WTC11 (cell line): ENCODE results near the gene RNASEH1. TPM values are rescaled to one million over a fixed set of nuclear protein-coding genes. Genes with fewer than 3 reads are reported as not detected.

ENCODE experiments used
- ATAC-seq: fragments of 200-7000 bp; cut with Tn5 transposase; 2 replicates; pipeline ENCODE4 v1.10.0; 2021; ENCODE audit warnings: mild to moderate bottlenecking, moderate library complexity
- CTCF ChIA-PET: fragments of 300-600 bp; sonication (Branson Sonifier 250); formaldehyde crosslinking; loops from one replicate; lab custom pipeline; 2021; ENCODE audit warnings: antibody characterized with exemption; lab: Charles Lee
- POLR2A ChIA-PET: fragments of 350-600 bp; sonication (Branson Sonifier 250); formaldehyde crosslinking; loops from one replicate; lab custom pipeline; 2021; ENCODE audit warnings: antibody characterized with exemption; lab: Charles Lee
- DNase-seq: peaks from one replicate; pipeline ENCODE4 v3.0.0; 2021; ENCODE audit warnings: low spot score
- H3K27ac Mint-ChIP-seq: 2 replicates; pipeline ENCODE4 v1.8.0; 2021; ENCODE audit warnings: mixed read lengths
- H3K27me3 Mint-ChIP-seq: 2 replicates; pipeline ENCODE4 v1.8.0; 2021; ENCODE audit warnings: low read depth, mild to moderate bottlenecking, moderate library complexity, mixed read lengths
- H3K36me3 Mint-ChIP-seq: 2 replicates; pipeline ENCODE4 v1.8.0; 2021; ENCODE audit warnings: mixed read lengths
- H3K4me1 Mint-ChIP-seq: 2 replicates; pipeline ENCODE4 v1.8.0; 2022; ENCODE audit warnings: mixed read lengths
- H3K4me3 Mint-ChIP-seq: 2 replicates; pipeline ENCODE4 v1.8.0; 2021; ENCODE audit warnings: mild to moderate bottlenecking, moderate library complexity, mixed read lengths
- H3K9me3 Mint-ChIP-seq: 2 replicates; pipeline ENCODE4 v1.8.0; 2021; ENCODE audit warnings: mixed read lengths
- ATF1 ChIP-seq: sonication (generic); formaldehyde crosslinking; IDR thresholded peaks from 2 replicates; pipeline ENCODE4 v1.8.1; 2023; ENCODE audit warnings: mild to moderate bottlenecking, moderate library complexity, missing genetic modification reagents
- ATF2 ChIP-seq: sonication (generic); formaldehyde crosslinking; IDR thresholded peaks from 2 replicates; pipeline ENCODE4 v1.8.1; 2022; ENCODE audit warnings: low read depth, missing genetic modification reagents, borderline replicate concordance
- CTCF ChIP-seq: fragments of 200-600 bp; IDR thresholded peaks from 2 replicates; pipeline ENCODE4 v1.8.0; 2022; ENCODE audit warnings: antibody characterized with exemption
- ELF4 ChIP-seq: sonication (generic); formaldehyde crosslinking; IDR thresholded peaks from 2 replicates; pipeline ENCODE4 v1.8.1; 2022; ENCODE audit warnings: low read depth, mild to moderate bottlenecking, moderate library complexity, missing genetic modification reagents
- EMX1 ChIP-seq: fragments of 250-450 bp; sonication (Bioruptor Pico); IDR thresholded peaks from 2 replicates; pipeline ENCODE4 v1.8.0; 2021; ENCODE audit warnings: mild to moderate bottlenecking
- ESRRA ChIP-seq: sonication (generic); formaldehyde crosslinking; IDR thresholded peaks from 2 replicates; pipeline ENCODE4 v1.8.1; 2022; ENCODE audit warnings: mild to moderate bottlenecking, missing genetic modification reagents, borderline replicate concordance
- GRHL2 ChIP-seq: fragments of 250-450 bp; sonication (Bioruptor Pico); IDR thresholded peaks from 2 replicates; pipeline ENCODE4 v1.8.0; 2022; ENCODE audit warnings: mild to moderate bottlenecking, moderate library complexity; ENCODE audit not compliant: insufficient replicate concordance, severe bottlenecking
- MXD4 ChIP-seq: fragments of 250-450 bp; sonication (Bioruptor Pico); IDR thresholded peaks from 2 replicates; pipeline ENCODE4 v1.8.0; 2021; ENCODE audit warnings: mild to moderate bottlenecking, moderate library complexity, borderline replicate concordance
- MYBL2 ChIP-seq: sonication (generic); formaldehyde crosslinking; IDR thresholded peaks from 2 replicates; pipeline ENCODE4 v1.8.1; 2023; ENCODE audit warnings: mild to moderate bottlenecking, moderate library complexity, missing genetic modification reagents
- NFATC4 ChIP-seq: fragments of 250-450 bp; sonication (Bioruptor Pico); IDR thresholded peaks from 2 replicates; pipeline ENCODE4 v1.9.0; 2021; ENCODE audit warnings: mild to moderate bottlenecking
- NFYB ChIP-seq: sonication (generic); formaldehyde crosslinking; conservative IDR thresholded peaks from 2 replicates; pipeline ENCODE4 v1.8.0; 2022; ENCODE audit warnings: low read depth, missing genetic modification reagents
- NR1H2 ChIP-seq: sonication (generic); formaldehyde crosslinking; IDR thresholded peaks from 2 replicates; pipeline ENCODE4 v1.9.0; 2021; ENCODE audit warnings: mild to moderate bottlenecking, moderate library complexity, missing genetic modification reagents
- RORB ChIP-seq: fragments of 250-450 bp; sonication (Bioruptor Pico); IDR thresholded peaks from 2 replicates; pipeline ENCODE4 v1.9.0; 2021; ENCODE audit warnings: mild to moderate bottlenecking
- SOX15 ChIP-seq: fragments of 250-450 bp; sonication (Bioruptor Pico); IDR thresholded peaks from 2 replicates; pipeline ENCODE4 v1.9.0; 2021; ENCODE audit warnings: mild to moderate bottlenecking
- TEAD1 ChIP-seq: sonication (generic); formaldehyde crosslinking; IDR thresholded peaks from 2 replicates; pipeline ENCODE4 v1.8.0; 2022; ENCODE audit warnings: mild to moderate bottlenecking, missing genetic modification reagents
- TP53 ChIP-seq: sonication (generic); formaldehyde crosslinking; IDR thresholded peaks from 2 replicates; pipeline ENCODE4 v1.8.1; 2023; ENCODE audit warnings: mild to moderate bottlenecking, missing genetic modification reagents
- ZMAT4 ChIP-seq: fragments of 250-450 bp; sonication (Bioruptor Pico); IDR thresholded peaks from 2 replicates; pipeline ENCODE4 v1.9.0; 2021; ENCODE audit warnings: mild to moderate bottlenecking
- ZNF219 ChIP-seq: sonication (generic); formaldehyde crosslinking; IDR thresholded peaks from 2 replicates; pipeline ENCODE4 v1.8.0; 2023; ENCODE audit warnings: missing genetic modification reagents, mild to moderate bottlenecking, borderline replicate concordance
- ZNF263 ChIP-seq: sonication (generic); formaldehyde crosslinking; IDR thresholded peaks from 2 replicates; pipeline ENCODE4 v1.8.1; 2022; ENCODE audit warnings: low read depth, mild to moderate bottlenecking, moderate library complexity, missing genetic modification reagents
- ZNF396 ChIP-seq: fragments of 250-450 bp; sonication (Bioruptor Pico); IDR thresholded peaks from 2 replicates; pipeline ENCODE4 v1.8.0; 2021; ENCODE audit warnings: mild to moderate bottlenecking, moderate library complexity, borderline replicate concordance
- ZNF423 ChIP-seq: fragments of 250-450 bp; sonication (Bioruptor Pico); IDR thresholded peaks from 2 replicates; pipeline ENCODE4 v2.1.2; 2022; ENCODE audit warnings: mild to moderate bottlenecking, moderate library complexity
- ZNF671 ChIP-seq: fragments of 250-450 bp; sonication (Bioruptor Pico); IDR thresholded peaks from 2 replicates; pipeline ENCODE4 v1.8.0; 2021; ENCODE audit warnings: mild to moderate bottlenecking
- total RNA-seq: library from RNA; stranded (reverse); gene quantifications from 3 replicates; pipeline ENCODE4 v1.2.3, GENCODE V29; 2021
- TF ChIP-seq, protein P1 (sequence below): sonication (generic); formaldehyde crosslinking; IDR thresholded peaks from 2 replicates; pipeline ENCODE4 v1.8.0; 2022; ENCODE audit warnings: mild to moderate bottlenecking, missing genetic modification reagents

Gene RNASEH1
- total RNA-seq, 1 experiment from 2014 or later = 44.4 TPM

DNA sequence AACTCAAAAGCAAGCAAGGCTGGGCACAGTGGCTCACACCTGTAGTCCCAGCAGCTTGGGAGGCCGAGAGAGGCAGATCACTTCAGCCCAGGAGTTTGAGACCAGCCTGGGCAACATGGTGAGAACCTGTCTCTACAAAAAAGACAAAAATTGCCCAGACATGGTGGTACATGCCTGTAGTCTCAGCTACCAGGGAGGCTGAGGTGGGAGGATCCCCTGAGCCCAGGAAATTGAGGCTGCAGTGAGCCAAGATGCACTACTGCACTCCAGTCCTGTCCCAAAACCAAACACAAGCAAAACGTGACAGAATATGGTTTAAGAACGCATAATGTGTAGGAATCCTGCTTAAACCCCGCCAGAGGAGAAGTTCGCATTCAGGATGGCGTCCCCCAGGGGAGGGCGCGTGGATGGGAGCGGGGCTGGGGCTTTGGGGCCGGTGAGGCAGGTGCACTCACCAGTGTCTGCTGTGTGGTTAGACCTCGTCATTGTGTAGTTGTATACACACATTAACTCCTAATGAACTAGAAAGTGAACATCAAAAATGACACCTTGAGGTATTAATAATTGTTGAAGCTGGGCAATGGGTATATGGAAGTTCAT is 42.2 kb upstream of the RNASEH1 start:
- POLR2A ChIA-PET = no interaction called here
- Mint-ChIP-seq H3K27ac (no peak overlapping the region), H3K36me3 (no peaks in the 10 kb centered on the region), H3K4me3 (no peak overlapping the region), H3K27me3 (no peaks in the 10 kb centered on the region), H3K4me1 (no peaks in the 10 kb centered on the region), H3K9me3 (no peaks in the 10 kb centered on the region)
- TF ChIP-seq ZNF263 = no peak
- TF ChIP-seq ATF1 = no peak
- TF ChIP-seq MXD4 (CRISPR knock-in tag) = no peak
- TF ChIP-seq ESRRA (CRISPR knock-in tag) = no peak
- TF ChIP-seq ZNF423 = no peak
- TF ChIP-seq TEAD1 = no peak
- no peak for TF ChIP-seq ZMAT4 (CRISPR knock-in tag)
- no peak for TF ChIP-seq CTCF
- TF ChIP-seq NFYB (CRISPR knock-in tag) = no peak
- TF ChIP-seq ZNF671 (CRISPR knock-in tag) = no peak
- no peak for ATAC-seq
- no peak for DNase-seq
- CTCF ChIA-PET = interaction anchor here (0.6 kb wide), 1 partner anchor 447 kb away, joined by 4 read pairs; no protein-coding TSS in a partner anchor

DNA sequence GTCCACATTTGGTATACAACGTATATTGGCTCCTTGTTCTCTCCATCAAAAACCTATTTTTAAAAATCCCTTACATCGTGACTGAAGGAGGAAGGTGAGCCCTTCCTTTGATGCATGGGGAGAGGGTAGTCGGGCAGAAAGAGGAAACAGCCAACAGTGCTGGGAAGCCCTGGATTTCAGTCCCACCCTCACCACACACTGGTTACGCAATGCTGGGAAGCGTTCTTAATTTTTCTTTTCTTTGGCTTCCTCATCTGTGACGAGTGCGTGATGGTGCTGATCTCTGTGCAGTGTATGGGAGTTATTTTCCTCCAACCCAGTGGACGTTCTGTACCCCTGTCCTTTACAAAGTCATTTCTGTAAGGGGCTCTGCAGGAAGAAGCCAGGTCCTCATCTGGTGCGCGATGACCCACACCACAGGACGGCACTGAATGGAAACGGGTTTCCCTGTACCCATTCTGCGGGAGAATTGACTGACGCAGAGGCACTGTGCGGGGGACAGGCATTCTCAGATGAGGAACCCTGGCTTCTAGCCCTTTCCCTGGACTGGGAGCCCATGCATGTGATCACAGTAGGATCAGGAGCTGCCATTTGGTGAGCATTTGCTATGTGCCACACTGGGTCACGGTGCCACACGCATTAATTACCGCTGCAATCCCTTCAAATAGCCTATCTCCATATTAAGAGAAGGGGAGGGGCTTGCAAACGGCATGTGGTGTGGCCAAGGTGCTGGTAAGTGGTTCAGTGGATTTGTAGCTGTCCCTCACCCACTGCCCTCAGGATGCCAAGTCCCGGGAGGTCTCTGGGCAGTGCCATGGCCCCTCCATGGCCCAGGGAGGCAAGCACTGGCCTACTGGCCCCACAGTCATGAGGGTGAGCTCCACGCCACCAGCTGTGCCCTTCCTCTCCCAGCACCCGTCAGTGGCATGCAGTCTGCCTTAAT is 41.0 kb upstream of the RNASEH1 start:
- DNase-seq (no peak), ATAC-seq (no peak)
- Mint-ChIP-seq H3K9me3 (no peaks in the 10 kb centered on the region), H3K4me3 (no peak overlapping the region), H3K4me1 (peaks cover 4% of the 10 kb centered on the region; the same call in 1 of the 2 replicates), H3K27me3 (no peaks in the 10 kb centered on the region), H3K36me3 (0 out of 2 replicates have a peak, but pooled peaks cover 4% of the 10 kb centered on the region), H3K27ac (no peak overlapping the region)
- TF ChIP-seq EMX1 (CRISPR knock-in tag) (no peak), ZNF219 (CRISPR knock-in tag) (no peak), ELF4 (no peak), NR1H2 (CRISPR knock-in tag) (no peak), MXD4 (CRISPR knock-in tag) (no peak), ZNF396 (CRISPR knock-in tag) (no peak), TP53 (CRISPR knock-in tag) (no peak), MYBL2 (no peak), GRHL2 (no peak), NFATC4 (CRISPR knock-in tag) (no peak), RORB (CRISPR knock-in tag) (no peak), ATF2 (CRISPR knock-in tag) (no peak), SOX15 (CRISPR knock-in tag) (no peak)
- TF ChIP-seq, protein P1, sequence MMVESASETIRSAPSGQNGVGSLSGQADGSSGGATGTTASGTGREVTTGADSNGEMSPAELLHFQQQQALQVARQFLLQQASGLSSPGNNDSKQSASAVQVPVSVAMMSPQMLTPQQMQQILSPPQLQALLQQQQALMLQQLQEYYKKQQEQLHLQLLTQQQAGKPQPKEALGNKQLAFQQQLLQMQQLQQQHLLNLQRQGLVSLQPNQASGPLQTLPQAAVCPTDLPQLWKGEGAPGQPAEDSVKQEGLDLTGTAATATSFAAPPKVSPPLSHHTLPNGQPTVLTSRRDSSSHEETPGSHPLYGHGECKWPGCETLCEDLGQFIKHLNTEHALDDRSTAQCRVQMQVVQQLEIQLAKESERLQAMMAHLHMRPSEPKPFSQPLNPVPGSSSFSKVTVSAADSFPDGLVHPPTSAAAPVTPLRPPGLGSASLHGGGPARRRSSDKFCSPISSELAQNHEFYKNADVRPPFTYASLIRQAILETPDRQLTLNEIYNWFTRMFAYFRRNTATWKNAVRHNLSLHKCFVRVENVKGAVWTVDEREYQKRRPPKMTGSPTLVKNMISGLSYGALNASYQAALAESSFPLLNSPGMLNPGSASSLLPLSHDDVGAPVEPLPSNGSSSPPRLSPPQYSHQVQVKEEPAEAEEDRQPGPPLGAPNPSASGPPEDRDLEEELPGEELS (CRISPR knock-in tag) = no peak
- POLR2A ChIA-PET = no interaction called here
- CTCF ChIA-PET = no interaction called here
